Testis (tissue), 3 donors: ENCODE data around the gene CPNE1. TPM values are rescaled to one million over a fixed set of nuclear protein-coding genes. Genes with fewer than 3 reads are reported as not detected.

Experiments used
- DNase-seq: peaks from one replicate; pipeline ENCODE4 v3.0.0-alpha.2; 2019
- H3K27ac ChIP-seq, 2 donors: fragments of 200-600 bp; sonication (generic); one replicate each; pipeline ENCODE4 v1.5.1; 2019
- H3K27me3 ChIP-seq: fragments of 200-600 bp; sonication (generic); one replicate; pipeline ENCODE4 v1.5.1; 2019
- H3K36me3 ChIP-seq: fragments of 200-600 bp; sonication (generic); one replicate; pipeline ENCODE4 v1.5.1; 2017; ENCODE audit warnings: low read depth; ENCODE audit errors: missing control alignments
- H3K4me1 ChIP-seq: fragments of 200-600 bp; sonication (generic); one replicate; pipeline ENCODE4 v1.5.1; 2019
- H3K4me3 ChIP-seq, 2 donors: fragments of 200-600 bp; sonication (generic); one replicate each; pipeline ENCODE4 v1.5.1; 2017 to 2019
- H3K9me3 ChIP-seq: fragments of 200-600 bp; sonication (generic); one replicate; pipeline ENCODE4 v1.5.1; 2017
- POLR2A ChIP-seq: fragments of 450-650 bp; IDR thresholded peaks from one replicate; pipeline ENCODE4 v1.6.1; 2017; ENCODE audit warnings: antibody characterized with exemption, mild to moderate bottlenecking, moderate library complexity
- WGBS, 2 donors: methylation state at CpG; one replicate each; pipeline ENCODE4 v1.1.5; 2018; 5-methylcytosine and 5-hydroxymethylcytosine counted together
- intact Hi-C: fragments of 100-400 bp; cut with DNase I; formaldehyde crosslinking; loops from one replicate; pipeline ENCODE4 v1.15.1; 2023; ENCODE audit warnings: low total_unique reads
- polyA plus RNA-seq: library from polyadenylated mRNA; stranded (reverse); fragments of 350-450 nt; fragmentation: Illumina TruSeq; extraction: RNeasy Lipid Tissue Mini Kit (QIAGEN cat#74804); gene quantifications from one replicate; pipeline ENCODE4 v1.2.3, GENCODE V29; 2014; ENCODE audit warnings: low read depth, low replicate concordance; ENCODE audit not compliant: insufficient read depth
- total RNA-seq, 2 donors: library from RNA; depleted of rRNA; stranded (reverse); fragments of >200 nt; gene quantifications; one replicate each; pipeline ENCODE4 v1.2.3, GENCODE V29; 2016
- TF ChIP-seq, protein P1 (sequence below), 3 experiments: fragments of 450-650 bp in 2 of 3; fragments of 200-600 bp in 1 of 3; sonication (generic) in 1 of 3; IDR thresholded peaks; one replicate each; pipeline ENCODE4 v1.5.1; 2016 to 2019; ENCODE audit warnings: antibody characterized with exemption in 3 of 3, mild to moderate bottlenecking in 2 of 3, moderate library complexity in 1 of 3

Gene CPNE1
- total and polyA plus RNA-seq, 3 donors from 2014 or later: 60.6 to 105 (median 103) TPM

GRCh38 chr20:35626386-35627001 is 38.2 kb downstream of the CPNE1 start:
- TF ChIP-seq POLR2A: no peak
- TF ChIP-seq, protein P1, sequence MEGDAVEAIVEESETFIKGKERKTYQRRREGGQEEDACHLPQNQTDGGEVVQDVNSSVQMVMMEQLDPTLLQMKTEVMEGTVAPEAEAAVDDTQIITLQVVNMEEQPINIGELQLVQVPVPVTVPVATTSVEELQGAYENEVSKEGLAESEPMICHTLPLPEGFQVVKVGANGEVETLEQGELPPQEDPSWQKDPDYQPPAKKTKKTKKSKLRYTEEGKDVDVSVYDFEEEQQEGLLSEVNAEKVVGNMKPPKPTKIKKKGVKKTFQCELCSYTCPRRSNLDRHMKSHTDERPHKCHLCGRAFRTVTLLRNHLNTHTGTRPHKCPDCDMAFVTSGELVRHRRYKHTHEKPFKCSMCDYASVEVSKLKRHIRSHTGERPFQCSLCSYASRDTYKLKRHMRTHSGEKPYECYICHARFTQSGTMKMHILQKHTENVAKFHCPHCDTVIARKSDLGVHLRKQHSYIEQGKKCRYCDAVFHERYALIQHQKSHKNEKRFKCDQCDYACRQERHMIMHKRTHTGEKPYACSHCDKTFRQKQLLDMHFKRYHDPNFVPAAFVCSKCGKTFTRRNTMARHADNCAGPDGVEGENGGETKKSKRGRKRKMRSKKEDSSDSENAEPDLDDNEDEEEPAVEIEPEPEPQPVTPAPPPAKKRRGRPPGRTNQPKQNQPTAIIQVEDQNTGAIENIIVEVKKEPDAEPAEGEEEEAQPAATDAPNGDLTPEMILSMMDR (IDR thresholded peaks at IDR 0.05): no peak
- WGBS, 2 donors: 94 to 97% methylated on average over 10 to 13 of the region's 13 CpGs
- no peak overlapping the region for H3K27ac ChIP-seq
- no peaks in the 10 kb centered on the region for H3K36me3 ChIP-seq
- no peak for DNase-seq
- no peak overlapping the region for H3K4me3 ChIP-seq
- H3K27me3 ChIP-seq: no peaks in the 10 kb centered on the region
- no peaks in the 10 kb centered on the region for H3K9me3 ChIP-seq
- intact Hi-C loops: no loop called here
- no peaks in the 10 kb centered on the region for H3K4me1 ChIP-seq

GRCh38 chr20:35625584-35626385 is 38.9 kb downstream of the CPNE1 start:
- no peak for DNase-seq
- H3K36me3 ChIP-seq: no peaks in the 10 kb centered on the region
- no peak overlapping the region for H3K4me3 ChIP-seq
- H3K27me3 ChIP-seq: no peaks in the 10 kb centered on the region
- intact Hi-C loops: no loop called here
- H3K9me3 ChIP-seq: no peaks in the 10 kb centered on the region
- H3K27ac ChIP-seq: no peak overlapping the region
- TF ChIP-seq, protein P1 (IDR thresholded peaks at IDR 0.05): no peak
- no peak for TF ChIP-seq POLR2A
- no peaks in the 10 kb centered on the region for H3K4me1 ChIP-seq
- 90 to 95% methylated on average over 6 of the region's 6 CpGs for WGBS, 2 donors

DNA sequence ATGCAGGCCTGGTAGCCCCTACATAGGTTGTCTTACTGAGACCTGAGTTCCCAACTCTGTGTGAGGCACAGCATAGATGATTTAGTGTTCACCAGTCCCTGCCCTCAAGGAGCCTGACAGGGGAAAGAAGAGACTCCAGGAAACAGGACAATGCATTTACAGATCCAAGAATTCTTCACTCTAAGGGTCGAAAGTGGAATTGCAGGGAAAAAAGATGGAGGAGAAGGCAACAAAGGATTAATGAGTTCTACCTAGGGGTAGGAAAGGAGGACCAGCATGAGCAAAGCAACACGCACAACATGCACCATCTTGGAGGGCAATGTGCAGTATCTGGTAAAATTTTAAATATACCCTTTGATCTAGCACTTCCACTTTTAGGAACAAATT is 43.1 kb downstream of the CPNE1 start:
- TF ChIP-seq, protein P1 (IDR thresholded peaks at IDR 0.05): no peak
- TF ChIP-seq POLR2A: no peak
- 87 to 89% methylated on average over 2 of the region's 2 CpGs for WGBS, 2 donors
- no peaks in the 10 kb centered on the region for H3K27me3 ChIP-seq
- H3K27ac ChIP-seq: no peak overlapping the region
- H3K4me3 ChIP-seq: no peak overlapping the region
- no peak for DNase-seq
- H3K9me3 ChIP-seq: no peaks in the 10 kb centered on the region
- H3K4me1 ChIP-seq: peaks cover 24% of the 10 kb centered on the region
- intact Hi-C loops: no loop called here
- H3K36me3 ChIP-seq: no peaks in the 10 kb centered on the region

DNA sequence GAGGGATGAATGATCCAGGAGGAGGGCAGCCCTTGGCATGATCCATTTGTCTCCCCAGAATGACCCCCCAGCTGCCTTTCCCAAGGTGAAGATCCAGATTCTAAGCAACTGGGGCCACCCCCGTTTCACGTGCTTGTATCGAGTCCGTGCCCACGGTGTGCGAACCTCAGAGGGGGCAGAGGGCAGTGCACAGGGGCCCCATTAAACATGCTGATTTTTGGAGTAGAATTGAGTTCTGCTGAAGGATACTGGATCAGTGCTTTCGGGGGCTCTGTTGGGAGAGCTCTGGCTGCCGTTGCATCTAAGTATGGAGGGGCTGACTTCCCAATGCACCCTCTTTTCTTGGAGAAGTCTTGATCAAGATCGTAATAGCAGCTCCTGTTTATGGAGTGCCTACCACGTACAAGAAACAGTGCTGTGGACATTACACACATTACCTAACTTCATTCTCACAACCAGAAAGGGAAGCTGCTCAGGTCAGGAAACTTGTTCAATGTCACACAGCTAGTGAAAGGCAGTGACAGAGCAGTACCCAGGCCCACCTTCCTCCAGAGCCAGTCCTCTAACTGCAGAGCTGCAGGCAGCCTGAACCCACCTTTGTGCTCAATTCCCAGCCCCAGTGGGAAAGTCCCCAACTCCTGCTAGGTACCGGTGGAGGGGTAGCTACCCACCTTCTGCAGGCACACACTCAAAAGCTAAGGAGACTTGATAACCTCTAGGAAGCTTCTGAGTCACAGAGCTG is 43.7 kb downstream of the CPNE1 start:
- WGBS, 2 donors: 80 to 85% methylated on average over 10 to 11 of the region's 11 CpGs
- intact Hi-C loops: no loop called here
- no peak overlapping the region for H3K4me3 ChIP-seq
- no peak overlapping the region for H3K27ac ChIP-seq
- TF ChIP-seq POLR2A: no peak
- TF ChIP-seq, protein P1 (IDR thresholded peaks at IDR 0.05): no peak
- H3K27me3 ChIP-seq: no peaks in the 10 kb centered on the region
- H3K4me1 ChIP-seq: peaks cover 24% of the 10 kb centered on the region
- no peaks in the 10 kb centered on the region for H3K36me3 ChIP-seq
- DNase-seq: no peak
- H3K9me3 ChIP-seq: no peaks in the 10 kb centered on the region
